ENCODE measurements around the gene TSGA10.

GRCh38 chr2:99112617-99113016, 42.1 kb downstream of the TSGA10 start:
- TF ChIP-seq POLR2A (IDR thresholded peaks at IDR 0.05) = no peak
- TF ChIP-seq, protein P1, sequence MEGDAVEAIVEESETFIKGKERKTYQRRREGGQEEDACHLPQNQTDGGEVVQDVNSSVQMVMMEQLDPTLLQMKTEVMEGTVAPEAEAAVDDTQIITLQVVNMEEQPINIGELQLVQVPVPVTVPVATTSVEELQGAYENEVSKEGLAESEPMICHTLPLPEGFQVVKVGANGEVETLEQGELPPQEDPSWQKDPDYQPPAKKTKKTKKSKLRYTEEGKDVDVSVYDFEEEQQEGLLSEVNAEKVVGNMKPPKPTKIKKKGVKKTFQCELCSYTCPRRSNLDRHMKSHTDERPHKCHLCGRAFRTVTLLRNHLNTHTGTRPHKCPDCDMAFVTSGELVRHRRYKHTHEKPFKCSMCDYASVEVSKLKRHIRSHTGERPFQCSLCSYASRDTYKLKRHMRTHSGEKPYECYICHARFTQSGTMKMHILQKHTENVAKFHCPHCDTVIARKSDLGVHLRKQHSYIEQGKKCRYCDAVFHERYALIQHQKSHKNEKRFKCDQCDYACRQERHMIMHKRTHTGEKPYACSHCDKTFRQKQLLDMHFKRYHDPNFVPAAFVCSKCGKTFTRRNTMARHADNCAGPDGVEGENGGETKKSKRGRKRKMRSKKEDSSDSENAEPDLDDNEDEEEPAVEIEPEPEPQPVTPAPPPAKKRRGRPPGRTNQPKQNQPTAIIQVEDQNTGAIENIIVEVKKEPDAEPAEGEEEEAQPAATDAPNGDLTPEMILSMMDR (IDR thresholded peaks at IDR 0.05) = no peak
